A673 (cell line): ENCODE measurements around the gene ERC1.

Experiments used
- EZH2 ChIP-seq: fragments of 200-600 bp; sonication (generic); IDR thresholded peaks from 2 replicates; pipeline ENCODE4 v1.6.1; 2017; ENCODE audit warnings: borderline replicate concordance, low read depth, mild to moderate bottlenecking, mixed read lengths, antibody characterized with exemption, low read length; ENCODE audit not compliant: poor library complexity, severe bottlenecking
- TF ChIP-seq, protein P1 (sequence below): fragments of 300-800, 200-600 bp; sonication (generic); conservative IDR thresholded peaks from 2 replicates; pipeline ENCODE4 v1.5.1; 2017; ENCODE audit warnings: low read depth, mild to moderate bottlenecking, antibody characterized with exemption, low read length, moderate library complexity, mixed read lengths

DNA sequence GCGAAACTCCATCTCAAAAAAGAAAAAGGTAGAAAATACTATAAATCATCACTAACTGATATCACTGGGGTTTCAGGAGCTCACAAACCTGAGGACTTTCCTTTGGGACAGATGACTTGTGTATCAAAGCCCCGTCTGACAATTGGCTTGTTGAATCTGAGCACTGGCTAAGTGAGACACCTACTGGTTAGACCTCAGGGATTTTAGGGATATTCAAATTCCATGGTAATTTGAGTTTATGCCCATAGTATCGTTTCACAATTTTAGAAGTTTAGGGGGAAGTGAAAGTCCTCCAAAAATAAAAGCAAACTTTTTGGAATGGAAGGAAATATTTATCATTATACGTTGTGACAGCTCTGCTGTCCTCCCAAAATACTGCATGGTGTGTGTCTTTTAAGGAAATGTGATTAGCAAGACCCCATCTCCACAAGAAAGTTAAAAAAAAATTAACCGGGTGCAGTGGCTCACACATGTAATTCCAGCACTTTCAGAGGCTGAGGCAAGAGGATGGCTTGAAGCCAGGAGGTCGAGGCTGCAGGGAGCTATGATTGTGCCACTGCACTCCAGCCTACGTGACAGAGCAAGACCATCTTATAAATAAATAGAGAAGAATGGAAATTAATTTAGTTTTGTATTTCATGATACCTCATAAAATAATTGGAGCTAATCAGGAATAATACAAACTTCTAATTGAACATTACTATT lies 554.1 kb downstream of the ERC1 start:
- TF ChIP-seq, protein P1, sequence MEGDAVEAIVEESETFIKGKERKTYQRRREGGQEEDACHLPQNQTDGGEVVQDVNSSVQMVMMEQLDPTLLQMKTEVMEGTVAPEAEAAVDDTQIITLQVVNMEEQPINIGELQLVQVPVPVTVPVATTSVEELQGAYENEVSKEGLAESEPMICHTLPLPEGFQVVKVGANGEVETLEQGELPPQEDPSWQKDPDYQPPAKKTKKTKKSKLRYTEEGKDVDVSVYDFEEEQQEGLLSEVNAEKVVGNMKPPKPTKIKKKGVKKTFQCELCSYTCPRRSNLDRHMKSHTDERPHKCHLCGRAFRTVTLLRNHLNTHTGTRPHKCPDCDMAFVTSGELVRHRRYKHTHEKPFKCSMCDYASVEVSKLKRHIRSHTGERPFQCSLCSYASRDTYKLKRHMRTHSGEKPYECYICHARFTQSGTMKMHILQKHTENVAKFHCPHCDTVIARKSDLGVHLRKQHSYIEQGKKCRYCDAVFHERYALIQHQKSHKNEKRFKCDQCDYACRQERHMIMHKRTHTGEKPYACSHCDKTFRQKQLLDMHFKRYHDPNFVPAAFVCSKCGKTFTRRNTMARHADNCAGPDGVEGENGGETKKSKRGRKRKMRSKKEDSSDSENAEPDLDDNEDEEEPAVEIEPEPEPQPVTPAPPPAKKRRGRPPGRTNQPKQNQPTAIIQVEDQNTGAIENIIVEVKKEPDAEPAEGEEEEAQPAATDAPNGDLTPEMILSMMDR = peak; percentile 53
- TF ChIP-seq EZH2 = no peak
